Measurements from ENCODE around the gene MICU1. TPM values are rescaled to one million over a fixed set of nuclear protein-coding genes. Genes with fewer than 3 reads are reported as not detected.
A peak's percentile ranks its signal among the peaks of the same experiment; 100 is the strongest.

Gene MICU1
- total and polyA plus RNA-seq, 2 of the 13 experiments (the other 11 are each of a cell fraction or from before 2014, with no cell fraction given): 32.5 to 56.1 TPM

- TF ChIP-seq ZNF20 (CRISPR knock-in tag; IDR thresholded peaks at IDR 0.05): no peak
- no peak for TF ChIP-seq STAG1 (CRISPR knock-in tag; IDR thresholded peaks at IDR 0.05)
- TF ChIP-seq NCOA5 (CRISPR knock-in tag; IDR thresholded peaks at IDR 0.05): no peak
- 0 out of 2 replicates have a peak, but pooled peaks have one; percentile 22 for TF ChIP-seq MTA1 (CRISPR knock-in tag; IDR thresholded peaks at IDR 0.05; ENCODE audit: borderline replicate concordance)
- TF ChIP-seq ZNF343 (CRISPR knock-in tag; IDR thresholded peaks at IDR 0.05): no peak
- TF ChIP-seq KDM2A (CRISPR knock-in tag; IDR thresholded peaks at IDR 0.05; ENCODE audit: borderline replicate concordance, low read depth): 0 out of 2 replicates have a peak, but pooled peaks have one; percentile 16
- TF ChIP-seq SALL1 (CRISPR knock-in tag; IDR thresholded peaks at IDR 0.05): 0 out of 2 replicates have a peak, but pooled peaks have one; percentile 16
- TF ChIP-seq ZNF780A (CRISPR knock-in tag; IDR thresholded peaks at IDR 0.05): no peak
- no peak for TF ChIP-seq MZF1 (CRISPR knock-in tag; IDR thresholded peaks at IDR 0.05; ENCODE audit: borderline replicate concordance)
- TF ChIP-seq, protein P1, sequence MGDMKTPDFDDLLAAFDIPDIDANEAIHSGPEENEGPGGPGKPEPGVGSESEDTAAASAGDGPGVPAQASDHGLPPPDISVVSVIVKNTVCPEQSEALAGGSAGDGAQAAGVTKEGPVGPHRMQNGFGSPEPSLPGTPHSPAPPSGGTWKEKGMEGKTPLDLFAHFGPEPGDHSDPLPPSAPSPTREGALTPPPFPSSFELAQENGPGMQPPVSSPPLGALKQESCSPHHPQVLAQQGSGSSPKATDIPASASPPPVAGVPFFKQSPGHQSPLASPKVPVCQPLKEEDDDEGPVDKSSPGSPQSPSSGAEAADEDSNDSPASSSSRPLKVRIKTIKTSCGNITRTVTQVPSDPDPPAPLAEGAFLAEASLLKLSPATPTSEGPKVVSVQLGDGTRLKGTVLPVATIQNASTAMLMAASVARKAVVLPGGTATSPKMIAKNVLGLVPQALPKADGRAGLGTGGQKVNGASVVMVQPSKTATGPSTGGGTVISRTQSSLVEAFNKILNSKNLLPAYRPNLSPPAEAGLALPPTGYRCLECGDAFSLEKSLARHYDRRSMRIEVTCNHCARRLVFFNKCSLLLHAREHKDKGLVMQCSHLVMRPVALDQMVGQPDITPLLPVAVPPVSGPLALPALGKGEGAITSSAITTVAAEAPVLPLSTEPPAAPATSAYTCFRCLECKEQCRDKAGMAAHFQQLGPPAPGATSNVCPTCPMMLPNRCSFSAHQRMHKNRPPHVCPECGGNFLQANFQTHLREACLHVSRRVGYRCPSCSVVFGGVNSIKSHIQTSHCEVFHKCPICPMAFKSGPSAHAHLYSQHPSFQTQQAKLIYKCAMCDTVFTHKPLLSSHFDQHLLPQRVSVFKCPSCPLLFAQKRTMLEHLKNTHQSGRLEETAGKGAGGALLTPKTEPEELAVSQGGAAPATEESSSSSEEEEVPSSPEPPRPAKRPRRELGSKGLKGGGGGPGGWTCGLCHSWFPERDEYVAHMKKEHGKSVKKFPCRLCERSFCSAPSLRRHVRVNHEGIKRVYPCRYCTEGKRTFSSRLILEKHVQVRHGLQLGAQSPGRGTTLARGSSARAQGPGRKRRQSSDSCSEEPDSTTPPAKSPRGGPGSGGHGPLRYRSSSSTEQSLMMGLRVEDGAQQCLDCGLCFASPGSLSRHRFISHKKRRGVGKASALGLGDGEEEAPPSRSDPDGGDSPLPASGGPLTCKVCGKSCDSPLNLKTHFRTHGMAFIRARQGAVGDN (CRISPR knock-in tag; IDR thresholded peaks at IDR 0.05): peak; percentile 79
- TF ChIP-seq PLSCR1 (CRISPR knock-in tag; IDR thresholded peaks at IDR 0.05; ENCODE audit: borderline replicate concordance): no peak
- TF ChIP-seq ZSCAN21 (CRISPR knock-in tag; IDR thresholded peaks at IDR 0.05; ENCODE audit: borderline replicate concordance): no peak
- no peak for TF ChIP-seq ZNF841 (CRISPR knock-in tag; IDR thresholded peaks at IDR 0.05; ENCODE audit: borderline replicate concordance)
- TF ChIP-seq, protein P2, sequence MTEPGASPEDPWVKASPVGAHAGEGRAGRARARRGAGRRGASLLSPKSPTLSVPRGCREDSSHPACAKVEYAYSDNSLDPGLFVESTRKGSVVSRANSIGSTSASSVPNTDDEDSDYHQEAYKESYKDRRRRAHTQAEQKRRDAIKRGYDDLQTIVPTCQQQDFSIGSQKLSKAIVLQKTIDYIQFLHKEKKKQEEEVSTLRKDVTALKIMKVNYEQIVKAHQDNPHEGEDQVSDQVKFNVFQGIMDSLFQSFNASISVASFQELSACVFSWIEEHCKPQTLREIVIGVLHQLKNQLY (CRISPR knock-in tag; IDR thresholded peaks at IDR 0.05): no peak
- no peak for TF ChIP-seq ZNF350 (CRISPR knock-in tag; IDR thresholded peaks at IDR 0.05; ENCODE audit: borderline replicate concordance, low read depth)
- no peak for TF ChIP-seq ZBTB39 (CRISPR knock-in tag; IDR thresholded peaks at IDR 0.05)
- no peak for TF ChIP-seq REPIN1 (CRISPR knock-in tag; IDR thresholded peaks at IDR 0.05; ENCODE audit: borderline replicate concordance, low read depth)
- TF ChIP-seq ZNF768 (CRISPR knock-in tag; IDR thresholded peaks at IDR 0.05): no peak
- TF ChIP-seq HMG20B (CRISPR knock-in tag; conservative IDR thresholded peaks at IDR 0.05): no peak
- TF ChIP-seq PITX1 (CRISPR knock-in tag; IDR thresholded peaks at IDR 0.05): peak; percentile 49; the same call in 1 of the 2 replicates
- no peak for TF ChIP-seq TBX3 (IDR thresholded peaks at IDR 0.05; ENCODE audit: borderline replicate concordance)
- no peak for TF ChIP-seq MAF1 (CRISPR knock-in tag; IDR thresholded peaks at IDR 0.05; ENCODE audit: borderline replicate concordance)
- TF ChIP-seq GATAD2A (CRISPR knock-in tag; IDR thresholded peaks at IDR 0.05): peak; percentile 29; the same call in 1 of the 2 replicates
- no peak for TF ChIP-seq RNF2 (conservative IDR thresholded peaks at IDR 0.05; ENCODE audit: low read depth)
These were observed 83.5 kb downstream of the MICU1 start (continued) for GRCh38 chr10:72542396-72542815.

Data from HepG2 (cell line).